Superior temporal gyrus (tissue), 1 donor: Measurements from ENCODE around the gene KIR2DL4.
"Not testable (repeated sequence)": the region's sequence is repeated elsewhere in the genome, so short reads cannot be mapped to it uniquely, and the experiment has no call there.

ENCODE experiments used
- DNase-seq: peaks from one replicate; pipeline ENCODE4 v3.0.0-alpha.2; 2016; ENCODE audit errors: extremely low spot score

Gene KIR2DL4

DNA sequence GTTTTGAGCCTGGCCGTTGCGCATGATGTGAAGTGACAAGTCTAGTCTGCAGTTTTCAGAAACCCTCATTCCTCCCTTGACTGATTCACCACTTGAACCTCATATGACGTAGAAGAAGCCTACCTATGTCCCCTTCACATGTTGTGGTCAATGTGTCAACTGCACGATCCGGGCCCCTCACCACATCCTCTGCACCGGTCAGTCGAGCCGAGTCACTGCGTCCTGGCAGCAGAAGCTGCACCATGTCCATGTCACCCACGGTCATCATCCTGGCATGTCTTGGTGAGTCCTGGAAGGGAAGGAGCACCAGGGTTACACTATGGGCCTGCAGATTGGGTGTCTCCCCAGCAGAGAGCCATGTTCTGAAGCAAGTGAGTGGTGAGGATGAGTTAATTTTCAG lies at the start of gene KIR2DL4:
Gene KIR2DL4 (plus strand): TSS at position 201 of the 400 bp plus-strand sequence. CDS start 42 bp downstream, at position 243.
- DNase-seq, result no peak

DNA sequence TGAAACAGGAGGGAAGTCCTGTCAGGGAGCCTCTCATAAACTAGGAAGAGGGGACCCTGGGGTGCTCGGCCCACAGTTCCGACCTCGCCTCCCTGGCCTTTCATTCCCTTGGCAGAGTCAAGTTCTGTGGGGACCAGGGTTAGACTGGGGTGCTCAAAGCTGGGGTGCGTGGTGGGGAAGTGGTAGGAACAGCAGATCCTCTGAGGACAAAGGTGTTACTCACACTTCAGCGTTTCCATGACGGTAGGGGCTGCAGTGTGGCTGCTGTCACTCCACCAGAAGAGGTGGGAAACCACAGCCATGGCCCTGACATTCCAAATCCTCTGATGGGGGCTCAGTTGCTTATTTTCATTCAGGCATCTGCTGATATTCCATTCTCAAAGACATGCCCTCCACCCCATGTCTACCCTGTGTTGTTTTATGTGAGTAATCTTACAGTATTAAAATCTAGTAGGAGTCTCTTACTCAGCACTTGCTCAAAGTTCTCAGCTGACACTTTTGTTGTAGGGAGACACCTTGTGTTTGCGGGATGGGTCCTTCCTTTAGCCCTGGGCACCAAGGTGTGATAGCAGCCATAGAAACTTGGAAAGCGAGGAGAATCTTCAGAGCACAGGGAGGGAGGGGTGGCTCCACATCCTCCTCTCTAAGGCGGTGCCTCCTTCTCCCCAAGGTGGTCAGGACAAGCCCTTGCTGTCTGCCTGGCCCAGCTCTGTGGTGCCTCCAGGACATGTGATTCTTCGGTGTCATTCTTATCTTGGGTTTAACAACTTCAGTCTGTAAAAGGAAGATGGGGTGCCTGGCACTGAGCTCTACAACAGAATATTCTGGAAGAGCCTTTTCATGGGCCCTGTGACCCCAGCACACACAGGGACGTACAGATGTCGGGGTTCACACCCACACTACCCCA lies 47.0 kb upstream of the KIR2DL4 start:
- not testable (repeated sequence) for DNase-seq

DNA sequence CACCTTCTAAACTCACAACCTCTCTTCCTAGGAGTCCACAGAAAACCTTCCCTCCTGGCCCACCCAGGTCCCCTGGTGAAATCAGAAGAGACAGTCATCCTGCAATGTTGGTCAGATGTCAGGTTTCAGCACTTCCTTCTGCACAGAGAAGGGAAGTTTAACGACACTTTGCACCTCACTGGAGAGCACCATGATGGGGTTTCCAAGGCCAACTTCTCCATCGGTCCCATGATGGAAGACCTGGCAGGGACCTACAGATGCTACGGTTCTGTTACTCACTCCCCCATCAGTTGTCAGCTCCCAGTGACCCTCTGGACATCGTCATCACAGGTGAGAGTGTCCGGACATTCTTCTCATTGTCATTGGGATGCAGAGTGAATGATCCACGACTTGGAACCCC lies 44.8 kb upstream of the KIR2DL4 start:
- not testable (repeated sequence) for DNase-seq

DNA sequence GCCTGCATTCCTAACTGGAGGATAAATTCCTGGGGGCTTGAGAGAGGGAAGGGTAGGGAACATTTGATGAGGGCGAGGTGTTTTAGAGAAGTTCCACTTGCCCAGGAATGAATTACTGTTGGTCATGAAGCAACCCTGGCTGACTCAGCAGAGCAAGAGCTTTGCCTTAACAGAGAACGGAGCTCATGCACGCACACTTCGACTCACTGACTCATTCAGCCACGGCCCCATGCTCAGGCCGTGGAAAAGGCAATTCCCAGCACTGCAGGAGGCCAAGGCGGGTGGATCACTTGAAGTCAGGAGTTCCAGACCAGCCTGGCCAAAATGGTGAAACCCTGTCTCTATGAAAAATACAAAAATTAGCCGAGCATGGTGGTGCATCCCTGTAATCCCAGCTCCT lies 39.2 kb upstream of the KIR2DL4 start:
- not testable (repeated sequence) for DNase-seq

DNA sequence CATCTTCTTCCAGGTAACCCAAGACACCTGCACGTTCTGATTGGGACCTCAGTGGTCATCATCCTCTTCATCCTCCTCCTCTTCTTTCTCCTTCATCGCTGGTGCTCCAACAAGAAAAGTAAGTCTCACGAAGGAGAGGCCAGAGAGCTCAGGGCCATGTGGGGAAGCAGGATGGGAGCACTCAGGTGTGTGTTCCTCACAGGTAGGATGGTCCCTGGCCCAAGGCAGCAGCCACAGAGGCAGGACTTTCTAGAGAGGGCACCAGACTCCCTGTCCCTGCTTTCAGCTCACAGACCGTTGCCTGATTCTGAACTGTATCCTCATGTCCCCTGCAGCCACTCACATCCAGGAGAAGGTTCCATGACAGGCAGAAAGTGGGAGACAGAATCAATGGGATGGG lies 36.9 kb upstream of the KIR2DL4 start:
- DNase-seq, result not testable (repeated sequence)

DNA sequence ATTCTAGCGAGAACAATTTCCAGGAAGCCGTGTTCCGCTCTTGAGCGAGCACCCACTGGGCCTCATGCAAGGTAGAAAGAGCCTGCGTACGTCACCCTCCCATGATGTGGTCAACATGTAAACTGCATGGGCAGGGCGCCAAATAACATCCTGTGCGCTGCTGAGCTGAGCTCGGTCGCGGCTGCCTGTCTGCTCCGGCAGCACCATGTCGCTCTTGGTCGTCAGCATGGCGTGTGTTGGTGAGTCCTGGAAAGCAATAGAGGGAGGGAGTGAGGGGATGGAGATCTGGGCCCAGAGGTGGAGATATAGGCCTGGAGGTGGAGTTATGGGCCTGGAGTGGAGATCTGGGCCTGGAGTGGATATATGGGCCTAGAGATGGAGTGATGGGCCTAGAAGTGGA lies 33.8 kb upstream of the KIR2DL4 start, which contains the start of gene KIR2DL1:
Gene KIR2DL1 (plus strand): TSS at position 148 of the 400 bp plus-strand sequence. CDS start 58 bp downstream, at position 206.
- not testable (repeated sequence) for DNase-seq

DNA sequence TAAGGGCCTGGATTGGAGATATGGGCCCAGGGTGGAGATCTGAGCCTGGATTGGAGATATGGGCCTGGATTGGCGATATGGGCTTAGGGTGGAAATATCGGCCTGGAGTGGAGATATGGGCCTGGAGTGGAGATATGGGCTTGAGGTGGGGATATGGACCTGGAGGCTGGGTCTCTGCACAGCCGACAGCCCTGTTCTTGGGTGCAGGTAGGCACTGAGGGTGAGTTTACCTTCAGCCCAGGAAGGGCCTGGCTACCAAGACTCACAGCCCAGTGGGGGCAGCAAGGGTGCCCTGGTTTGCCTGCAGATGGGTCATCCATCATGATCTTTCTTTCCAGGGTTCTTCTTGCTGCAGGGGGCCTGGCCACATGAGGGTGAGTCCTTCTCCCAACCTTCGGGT lies 32.9 kb upstream of the KIR2DL4 start:
- not testable (repeated sequence) for DNase-seq

DNA sequence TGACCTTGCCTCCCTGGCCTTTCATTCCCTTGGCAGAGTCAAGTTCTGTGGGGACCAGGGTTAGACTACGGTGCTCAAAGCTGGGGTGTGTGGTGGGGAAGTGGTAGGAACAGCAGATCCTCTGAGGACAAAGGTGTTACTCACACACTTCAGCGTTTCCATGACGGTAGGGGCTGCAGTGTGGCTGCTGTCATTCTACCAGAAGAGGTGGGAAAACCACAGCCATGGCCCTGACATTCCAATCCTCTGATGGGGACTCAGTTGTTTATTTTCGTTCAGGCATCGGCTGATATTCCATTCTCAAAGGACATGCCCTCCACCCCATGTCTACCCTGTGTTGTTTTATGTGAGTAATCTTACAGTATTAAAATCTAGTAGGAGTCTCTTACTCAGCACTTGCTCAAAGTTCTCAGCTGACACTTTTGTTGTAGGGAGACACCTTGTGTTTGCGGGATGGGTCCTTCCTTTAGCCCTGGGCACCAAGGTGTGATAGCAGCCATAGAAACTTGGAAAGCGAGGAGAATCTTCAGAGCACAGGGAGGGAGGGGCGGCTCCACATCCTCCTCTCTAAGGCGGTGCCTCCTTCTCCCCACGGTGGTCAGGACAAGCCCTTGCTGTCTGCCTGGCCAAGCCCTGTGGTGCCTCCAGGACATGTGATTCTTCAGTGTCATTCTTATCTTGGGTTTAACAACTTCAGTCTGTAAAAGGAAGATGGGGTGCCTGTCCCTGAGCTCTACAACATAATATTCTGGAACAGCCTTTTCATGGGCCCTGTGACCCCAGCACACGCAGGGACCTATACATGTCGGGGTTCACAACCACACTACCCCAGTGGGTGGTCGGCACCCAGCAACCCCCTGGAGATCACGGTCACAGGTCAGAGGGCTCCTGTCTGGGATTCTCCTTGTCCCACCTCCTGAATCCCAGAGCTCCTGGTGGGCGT lies 32.1 kb upstream of the KIR2DL4 start:
- not testable (repeated sequence) for DNase-seq

DNA sequence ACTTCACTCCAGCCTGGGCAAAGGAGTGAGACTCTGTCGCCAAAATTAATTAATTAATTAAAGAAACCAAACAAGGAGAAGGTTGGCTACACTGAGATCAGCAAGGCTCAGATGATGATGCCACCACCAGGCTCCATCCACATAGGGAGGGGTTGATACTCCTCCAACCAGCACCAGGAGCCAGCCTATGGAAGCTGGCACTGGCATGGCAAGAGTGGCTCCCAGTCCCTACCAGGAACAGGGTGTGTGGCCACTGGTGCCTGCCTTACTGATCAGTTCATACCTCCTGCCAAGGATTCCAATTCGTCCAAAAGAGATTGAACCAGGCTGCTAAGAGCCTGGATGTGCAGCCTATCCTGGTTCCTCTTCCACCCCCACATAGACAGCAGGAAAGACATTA lies 30.7 kb upstream of the KIR2DL4 start:
- DNase-seq, result not testable (repeated sequence)

DNA sequence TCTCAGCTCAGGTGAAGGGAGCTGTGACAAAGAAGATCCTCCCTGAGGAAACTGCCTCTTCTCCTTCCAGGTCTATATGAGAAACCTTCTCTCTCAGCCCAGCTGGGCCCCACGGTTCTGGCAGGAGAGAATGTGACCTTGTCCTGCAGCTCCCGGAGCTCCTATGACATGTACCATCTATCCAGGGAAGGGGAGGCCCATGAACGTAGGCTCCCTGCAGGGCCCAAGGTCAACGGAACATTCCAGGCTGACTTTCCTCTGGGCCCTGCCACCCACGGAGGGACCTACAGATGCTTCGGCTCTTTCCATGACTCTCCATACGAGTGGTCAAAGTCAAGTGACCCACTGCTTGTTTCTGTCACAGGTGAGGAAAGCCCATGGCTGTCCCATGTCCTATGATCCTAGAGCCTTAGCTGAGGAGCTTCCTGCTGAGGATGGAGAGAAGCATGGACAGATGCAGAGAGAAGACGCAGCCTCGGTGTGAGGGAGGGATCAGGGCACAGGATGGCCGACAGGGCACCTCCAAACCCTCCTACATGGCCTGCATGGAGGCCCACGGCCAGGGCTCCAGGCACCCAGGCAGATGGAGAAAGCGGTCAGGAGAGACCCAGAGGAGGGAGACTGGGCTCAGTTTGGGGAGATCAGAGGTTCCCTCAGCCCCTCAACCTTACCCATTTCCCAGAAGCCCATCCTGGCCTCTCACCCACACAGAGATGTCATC lies 28.2 kb upstream of the KIR2DL4 start:
- DNase-seq, result not testable (repeated sequence)

DNA sequence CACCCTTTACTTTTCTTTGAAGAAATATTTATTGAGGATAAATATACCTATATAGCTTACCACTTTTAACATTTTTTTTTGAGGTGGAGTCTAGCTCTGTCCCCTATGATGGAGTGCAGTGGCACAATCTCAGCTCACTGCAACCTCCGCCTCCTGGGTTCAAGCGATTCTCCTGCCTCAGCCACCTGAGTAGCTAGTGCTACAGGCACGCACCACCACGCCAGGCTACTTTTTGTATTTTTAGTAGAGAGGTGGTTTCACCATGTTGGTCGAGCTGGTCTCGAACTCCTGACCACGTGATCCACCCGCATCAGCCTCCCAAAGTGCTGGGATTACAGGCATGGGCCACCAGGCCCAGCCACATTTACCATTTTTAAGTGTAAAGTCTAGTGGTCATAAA lies 27.6 kb upstream of the KIR2DL4 start:
- DNase-seq, result not testable (repeated sequence)

DNA sequence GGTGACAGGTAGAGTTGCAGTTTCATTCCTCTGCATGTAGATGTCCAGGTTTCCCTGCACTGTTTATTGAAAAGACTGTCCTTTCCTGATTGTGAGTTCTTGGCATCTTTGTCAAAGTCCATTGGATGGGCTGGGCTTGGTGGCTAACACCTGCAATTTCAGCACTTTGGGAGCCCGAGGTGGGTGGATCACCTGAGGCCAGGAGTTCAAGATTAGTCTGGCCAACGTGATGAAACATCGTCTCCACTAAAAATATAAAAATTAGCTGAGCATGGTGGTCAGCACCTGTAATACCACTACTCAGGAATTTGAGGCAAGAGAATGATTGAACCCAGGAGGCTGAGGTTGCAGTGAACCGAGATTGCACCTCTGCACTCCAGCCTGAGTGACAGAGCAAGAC lies 25.6 kb upstream of the KIR2DL4 start:
- DNase-seq, result not testable (repeated sequence)

DNA sequence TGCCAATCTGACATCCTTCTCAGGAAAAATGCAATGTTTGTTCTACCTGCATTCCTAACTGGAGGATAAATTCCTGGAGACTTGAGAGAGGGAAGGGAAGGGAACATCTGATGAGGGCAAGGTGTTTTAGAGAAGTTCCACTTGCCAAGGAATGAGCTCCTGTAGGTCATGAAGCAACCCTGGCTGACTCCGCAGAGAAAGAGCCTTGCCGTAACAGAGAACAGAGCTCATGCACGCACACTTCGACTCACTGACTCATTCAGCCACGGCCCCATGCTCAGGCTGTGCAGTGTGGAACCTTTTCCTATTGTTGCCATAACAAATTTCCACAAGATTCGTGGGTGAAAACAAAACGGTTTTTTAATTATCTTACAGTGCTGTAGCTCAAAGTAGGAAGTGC lies 24.5 kb upstream of the KIR2DL4 start:
- DNase-seq, result not testable (repeated sequence)

DNA sequence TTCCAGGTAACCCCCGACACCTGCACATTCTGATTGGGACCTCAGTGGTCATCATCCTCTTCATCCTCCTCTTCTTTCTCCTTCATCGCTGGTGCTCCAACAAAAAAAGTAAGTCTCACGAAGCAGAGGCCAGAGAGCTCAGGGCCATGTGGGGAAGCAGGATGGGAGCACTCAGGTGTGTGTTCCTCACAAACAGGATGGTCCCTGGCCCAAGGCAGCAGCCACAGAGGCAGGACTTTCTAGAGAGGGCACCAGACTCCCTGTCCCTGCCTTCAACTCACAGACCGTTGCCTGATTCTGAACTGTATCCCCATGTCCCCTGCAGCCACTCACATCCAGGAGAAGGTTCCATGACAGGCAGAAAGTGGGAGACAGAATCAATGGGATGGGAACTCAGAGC lies 20.5 kb upstream of the KIR2DL4 start:
- not testable (repeated sequence) for DNase-seq

DNA sequence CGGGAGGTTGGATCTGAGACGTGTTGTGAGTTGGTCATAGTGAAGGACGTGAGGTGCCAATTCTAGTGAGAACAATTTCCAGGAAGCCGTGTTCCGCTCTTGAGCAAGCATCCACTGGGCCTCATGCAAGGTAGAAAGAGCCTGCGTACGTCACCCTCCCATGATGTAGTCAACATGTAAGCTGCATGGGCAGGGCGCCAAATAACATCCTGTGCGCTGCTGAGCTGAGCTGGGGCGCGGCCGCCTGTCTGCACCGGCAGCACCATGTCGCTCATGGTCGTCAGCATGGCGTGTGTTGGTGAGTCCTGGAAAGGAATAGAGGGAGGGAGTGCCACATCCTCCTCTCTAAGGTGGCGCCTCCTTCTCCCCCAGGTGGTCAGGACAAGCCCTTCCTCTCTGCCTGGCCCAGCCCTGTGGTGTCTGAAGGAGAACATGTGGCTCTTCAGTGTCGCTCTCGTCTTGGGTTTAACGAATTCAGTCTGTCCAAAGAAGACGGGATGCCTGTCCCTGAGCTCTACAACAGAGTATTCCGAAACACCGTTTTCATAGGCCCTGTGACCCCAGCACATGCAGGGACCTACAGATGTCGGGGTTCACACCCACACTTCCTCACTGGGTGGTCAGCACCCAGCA lies 17.2 kb upstream of the KIR2DL4 start:
- not testable (repeated sequence) for DNase-seq

DNA sequence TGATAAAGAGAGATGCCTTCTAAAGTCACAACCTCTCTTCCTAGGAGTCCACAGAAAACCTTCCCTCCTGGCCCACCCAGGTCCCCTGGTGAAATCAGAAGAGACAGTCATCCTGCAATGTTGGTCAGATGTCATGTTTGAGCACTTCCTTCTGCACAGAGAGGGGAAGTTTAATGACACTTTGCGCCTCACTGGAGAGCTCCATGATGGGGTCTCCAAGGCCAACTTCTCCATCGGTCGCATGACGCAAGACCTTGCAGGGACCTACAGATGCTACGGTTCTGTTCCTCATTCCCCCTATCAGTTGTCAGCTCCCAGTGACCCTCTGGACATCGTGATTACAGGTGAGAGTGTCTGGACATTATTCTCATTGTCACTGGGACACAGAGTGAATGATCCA lies 15.3 kb upstream of the KIR2DL4 start:
- DNase-seq, result not testable (repeated sequence)

DNA sequence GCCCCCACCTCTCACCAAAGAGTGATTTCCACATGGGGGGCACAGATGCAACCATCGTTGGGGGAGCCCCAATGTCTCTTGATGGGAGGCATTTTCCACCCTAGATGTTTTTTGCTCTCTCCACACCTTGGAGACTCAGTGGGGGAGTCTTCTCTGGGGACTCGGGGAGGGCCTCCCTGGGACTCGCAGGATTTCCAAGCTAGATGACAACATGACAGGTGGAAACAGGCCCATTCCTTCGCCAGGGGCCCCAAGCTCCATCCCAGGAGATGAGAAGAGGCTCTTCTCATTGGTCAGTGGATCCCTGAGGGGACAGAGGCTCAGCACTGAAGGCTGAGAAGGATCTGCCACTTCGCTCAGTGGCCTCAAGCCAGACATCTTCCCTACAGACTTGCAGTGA lies 12.7 kb upstream of the KIR2DL4 start:
- no peak for DNase-seq

DNA sequence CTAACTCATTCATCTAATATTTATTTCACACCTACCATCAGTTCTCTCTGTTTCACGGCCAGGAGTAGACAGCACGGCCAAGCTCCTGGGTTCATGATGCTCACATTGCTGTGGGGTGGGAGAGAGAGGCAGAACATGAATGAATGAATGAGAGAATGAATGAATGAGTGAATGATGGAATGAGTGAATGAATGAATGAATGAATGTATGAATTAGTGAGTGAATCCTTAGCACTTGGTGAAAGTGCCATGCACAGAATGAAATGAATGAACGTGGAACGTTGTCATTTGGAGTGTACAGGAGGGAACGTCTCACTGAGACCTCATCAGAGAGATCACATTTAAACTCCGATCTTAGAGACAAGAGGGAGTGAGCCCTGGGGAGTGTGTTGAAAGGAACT lies 11.9 kb upstream of the KIR2DL4 start:
- DNase-seq, result no peak

DNA sequence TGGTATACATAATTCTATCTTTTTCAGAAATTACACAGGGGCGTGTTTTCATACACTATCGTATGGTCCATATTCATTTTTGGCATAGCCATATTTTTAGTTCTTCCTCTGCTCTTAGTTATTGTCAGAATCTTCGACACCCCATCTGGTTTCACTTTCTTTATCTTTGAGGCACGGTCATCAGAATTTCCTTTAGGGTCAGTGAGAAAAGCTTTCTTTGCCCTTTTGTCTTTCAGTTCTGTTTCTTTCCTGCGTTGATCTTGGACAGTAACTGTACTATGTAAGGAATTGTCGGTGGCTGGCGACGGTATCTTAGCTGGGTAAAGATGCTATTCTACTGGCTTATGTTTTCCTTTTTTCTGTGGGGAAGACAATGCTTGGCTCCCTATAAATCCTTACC lies 10.6 kb upstream of the KIR2DL4 start:
- no peak for DNase-seq

DNA sequence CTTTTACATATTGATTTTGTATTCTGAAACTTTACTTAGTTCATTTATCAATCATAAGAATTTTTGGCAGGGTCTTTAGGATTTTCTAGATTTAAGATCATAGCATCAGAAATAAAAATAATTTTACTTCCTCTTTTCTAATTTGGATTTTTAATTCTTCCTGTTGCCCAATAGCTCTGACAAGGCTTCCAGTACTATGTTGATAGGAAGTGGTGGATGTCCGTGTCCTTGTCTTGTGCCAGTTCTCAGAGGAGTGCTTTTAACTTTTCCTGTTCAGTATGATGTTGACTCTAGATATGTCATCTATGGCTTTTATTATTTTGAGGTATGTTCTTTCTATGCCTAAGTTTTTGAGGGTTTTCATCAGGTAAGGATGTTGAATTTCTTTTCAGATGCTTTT lies 7.7 kb upstream of the KIR2DL4 start:
- DNase-seq, result no peak

DNA sequence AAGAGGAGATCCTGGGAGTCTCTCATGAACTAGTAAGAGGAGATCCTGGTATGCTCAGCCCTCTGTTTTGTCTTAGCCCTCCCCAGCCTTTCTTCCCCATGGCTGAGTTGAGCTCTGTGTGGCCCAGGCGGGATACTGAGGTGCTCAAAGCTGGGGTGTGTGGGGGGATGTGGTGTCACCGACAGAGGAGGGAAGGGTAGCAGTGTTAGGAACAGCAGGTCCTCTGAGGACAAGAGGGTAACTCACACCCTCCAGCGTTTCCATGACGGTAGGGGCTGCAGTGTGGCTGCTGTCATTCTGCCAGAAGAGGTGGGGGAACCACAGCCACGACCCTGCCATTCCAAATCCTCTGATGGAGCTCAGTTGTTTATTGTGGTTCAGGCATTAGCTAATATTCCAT lies 691 bp downstream of the KIR2DL4 start:
- no peak for DNase-seq
